Right lobe of liver (tissue), 6 donors: ENCODE measurements around the gene IL1RAPL1. TPM values are rescaled to one million over a fixed set of nuclear protein-coding genes. Genes with fewer than 3 reads are reported as not detected.

Source experiments
- ATAC-seq, 4 donors: fragments of 200-7000 bp; cut with Tn5 transposase; one replicate each; pipeline ENCODE4 v1.9.1; 2020; ENCODE audit warnings: mild to moderate bottlenecking in 4 of 4, moderate library complexity in 4 of 4
- DNase-seq, 3 donors: peaks; one replicate each; pipeline ENCODE4 v3.0.0-alpha.2; 2020
- H3K27ac ChIP-seq, 3 donors: fragments of 200-600 bp; one replicate each; pipeline ENCODE4 v1.8.0; 2022
- H3K27me3 ChIP-seq, 2 donors: fragments of 200-600 bp; one replicate each; pipeline ENCODE4 v1.8.0; 2022
- H3K36me3 ChIP-seq, 4 donors: fragments of 200-600 bp; sonication (generic) in 1 of 4; one replicate each; pipeline versions ENCODE4 v1.5.1 to v1.8.0; 2017 to 2022; ENCODE audit warnings: control low read depth in 1 of 4
- H3K4me1 ChIP-seq, 4 donors: fragments of 200-600 bp; sonication (generic) in 1 of 4; one replicate each; pipeline versions ENCODE4 v1.5.1 to v1.8.0; 2017 to 2022; ENCODE audit warnings: control low read depth in 1 of 4
- H3K4me3 ChIP-seq, 3 donors: fragments of 200-600 bp; one replicate each; pipeline ENCODE4 v1.8.0; 2022
- H3K9me3 ChIP-seq, 4 donors: fragments of 200-600 bp; sonication (generic) in 1 of 4; one replicate each; pipeline versions ENCODE4 v1.5.1 to v1.8.0; 2017 to 2022; ENCODE audit warnings: control low read depth in 1 of 4
- POLR2A ChIP-seq: fragments of 450-650 bp; IDR thresholded peaks from one replicate; pipeline ENCODE4 v1.6.1; 2017; ENCODE audit warnings: antibody characterized with exemption, mild to moderate bottlenecking
- WGBS: methylation state at CpG from one replicate; pipeline ENCODE4 v1.1.6; 2018; ENCODE audit warnings: low coverage, low lambda C conversion rate; ENCODE audit not compliant: insufficient coverage; ENCODE audit errors: missing lambda C conversion rate; 5-methylcytosine and 5-hydroxymethylcytosine counted together
- intact Hi-C, 2 donors: fragments of 100-400 bp; cut with DNase I; formaldehyde crosslinking; loops; one replicate each; pipeline versions ENCODE4 v1.11.2 to v1.14.1; 2022
- total RNA-seq, 6 experiments: library from RNA; depleted of rRNA in 2 of 6; stranded (reverse); fragments of >200 nt in 2 of 6; fragmentation: NEBNext Ultra II Directional in 3 of 6; extraction: Animal tissue kit (Norgen Biotek cat#: 25700) in 3 of 6; gene quantifications; one replicate each; pipeline versions ENCODE4 v1.1.0 to v1.2.4, GENCODE V29; 2016 to 2023
- TF ChIP-seq, protein P1 (sequence below), 4 donors: fragments of 200-600 bp in 3 of 4; fragments of 450-650 bp in 1 of 4; IDR thresholded peaks; one replicate each; pipeline versions ENCODE4 v1.5.1 to v1.8.0; 2016 to 2022; ENCODE audit warnings: antibody characterized with exemption in 4 of 4, mild to moderate bottlenecking in 2 of 4
- donor health status: DM: no; HTN: yes; CAD: no.
- donor health status: DM: no; HTN: no; CAD: no.
- donor health status: DM: no; HTN: no; CAD: no.
- donor health status: DM: no; HTN: yes; CAD: no.
- donor health status: DM: no; HTN: yes; CAD: no.

The IL1RAPL1 gene
- total RNA-seq, 6 experiments from 2014 or later: not detected

DNA sequence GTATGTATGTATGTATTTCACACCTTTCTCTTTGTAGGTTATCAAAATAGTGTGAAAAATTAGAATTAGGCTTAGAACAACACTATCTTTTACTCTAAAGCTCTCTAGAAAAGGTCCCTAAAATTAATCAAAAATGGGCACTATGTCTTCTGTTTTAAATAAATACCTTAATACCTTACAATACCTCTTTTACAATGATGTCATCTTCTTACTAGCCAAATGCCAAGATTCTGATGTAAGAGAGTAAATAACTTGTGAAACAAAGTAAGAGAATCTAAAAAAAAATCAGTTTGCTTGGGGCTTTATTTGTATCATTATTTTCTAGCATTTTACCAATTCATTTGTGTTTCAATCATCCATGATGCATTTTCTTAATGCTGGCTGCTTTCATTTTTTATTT is 1225.9 kb downstream of the IL1RAPL1 start:
- Histone ChIP-seq H3K9me3 (no peaks in the 10 kb centered on the region), H3K27me3 (peaks cover 0 to 4% of the 10 kb centered on the region in 2 donors), H3K36me3 (no peaks in the 10 kb centered on the region), H3K4me1 (no peaks in the 10 kb centered on the region), H3K4me3 (no peak overlapping the region), H3K27ac (no peak overlapping the region)
- no peak for ATAC-seq
- intact Hi-C loops: no loop called here
- no peak for DNase-seq
- TF ChIP-seq POLR2A: no peak
- TF ChIP-seq, protein P1, sequence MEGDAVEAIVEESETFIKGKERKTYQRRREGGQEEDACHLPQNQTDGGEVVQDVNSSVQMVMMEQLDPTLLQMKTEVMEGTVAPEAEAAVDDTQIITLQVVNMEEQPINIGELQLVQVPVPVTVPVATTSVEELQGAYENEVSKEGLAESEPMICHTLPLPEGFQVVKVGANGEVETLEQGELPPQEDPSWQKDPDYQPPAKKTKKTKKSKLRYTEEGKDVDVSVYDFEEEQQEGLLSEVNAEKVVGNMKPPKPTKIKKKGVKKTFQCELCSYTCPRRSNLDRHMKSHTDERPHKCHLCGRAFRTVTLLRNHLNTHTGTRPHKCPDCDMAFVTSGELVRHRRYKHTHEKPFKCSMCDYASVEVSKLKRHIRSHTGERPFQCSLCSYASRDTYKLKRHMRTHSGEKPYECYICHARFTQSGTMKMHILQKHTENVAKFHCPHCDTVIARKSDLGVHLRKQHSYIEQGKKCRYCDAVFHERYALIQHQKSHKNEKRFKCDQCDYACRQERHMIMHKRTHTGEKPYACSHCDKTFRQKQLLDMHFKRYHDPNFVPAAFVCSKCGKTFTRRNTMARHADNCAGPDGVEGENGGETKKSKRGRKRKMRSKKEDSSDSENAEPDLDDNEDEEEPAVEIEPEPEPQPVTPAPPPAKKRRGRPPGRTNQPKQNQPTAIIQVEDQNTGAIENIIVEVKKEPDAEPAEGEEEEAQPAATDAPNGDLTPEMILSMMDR (IDR thresholded peaks at IDR 0.05): no peak

DNA sequence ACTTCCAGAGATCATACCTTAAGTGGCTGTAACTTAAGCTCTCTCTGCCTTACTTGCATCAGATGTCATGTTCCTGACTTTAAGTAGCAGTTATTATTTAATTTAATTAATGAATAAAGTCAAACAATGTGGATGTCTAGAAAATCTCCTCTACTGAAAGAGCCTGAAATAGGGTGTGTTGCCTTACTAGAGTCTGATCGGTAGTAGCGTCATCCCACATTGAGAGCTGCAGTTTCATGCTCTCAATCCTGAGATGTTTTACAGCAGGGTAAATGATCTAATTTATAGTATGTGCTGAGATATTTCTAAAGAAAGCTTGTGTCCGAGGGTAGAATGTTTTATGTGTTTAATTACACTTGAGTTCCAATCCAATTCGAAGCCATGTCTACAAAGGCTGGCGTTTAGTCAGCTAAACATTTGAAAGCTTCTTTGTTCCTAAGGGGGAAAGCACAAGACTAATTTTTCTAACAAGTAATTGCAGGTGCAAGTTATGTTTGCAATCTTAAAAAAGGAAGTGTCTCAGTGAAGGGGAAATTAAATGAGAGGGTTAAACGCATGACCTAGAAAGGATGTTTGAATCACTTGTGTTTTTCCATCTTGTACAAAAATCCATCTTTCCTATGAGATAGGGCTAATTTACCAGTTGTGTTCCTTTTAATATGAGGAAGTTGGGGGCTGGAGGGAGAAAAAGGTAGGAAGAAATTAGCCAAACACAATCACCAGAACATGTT is 1237.1 kb downstream of the IL1RAPL1 start:
- TF ChIP-seq, protein P1 (IDR thresholded peaks at IDR 0.05): no peak
- no peak for TF ChIP-seq POLR2A
- H3K36me3 ChIP-seq: no peaks in the 10 kb centered on the region
- H3K4me3 ChIP-seq: no peak overlapping the region
- H3K4me1 ChIP-seq: no peaks in the 10 kb centered on the region
- ATAC-seq (no peak), DNase-seq (no peak)
- H3K27me3 ChIP-seq: peaks cover 0 to 4% of the 10 kb centered on the region in 2 donors
- H3K27ac ChIP-seq: no peak overlapping the region
- 51% methylated on average over 6 of the region's 6 CpGs for WGBS
- intact Hi-C loops: no loop called here
- no peaks in the 10 kb centered on the region for H3K9me3 ChIP-seq

DNA sequence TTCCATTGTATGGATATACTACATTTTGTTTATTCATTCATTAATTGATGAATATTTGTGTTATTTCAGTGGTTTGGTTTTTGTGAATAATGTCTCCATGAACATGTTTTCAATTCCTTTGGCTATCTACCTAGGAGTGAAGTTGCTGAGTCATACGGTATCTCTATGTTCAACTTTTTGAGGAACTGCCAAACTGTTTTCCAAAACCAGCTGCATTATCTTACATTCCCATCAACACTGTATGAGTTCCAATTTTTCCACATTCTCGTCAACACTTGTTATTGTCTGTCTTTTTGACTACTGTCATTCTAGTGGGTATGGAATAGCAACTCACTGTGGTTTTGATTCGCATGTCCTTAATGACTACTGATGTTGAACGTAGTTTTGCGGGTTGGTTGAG is 1239.5 kb downstream of the IL1RAPL1 start:
- no peak overlapping the region for H3K4me3 ChIP-seq
- DNase-seq (no peak), ATAC-seq (no peak)
- H3K27ac ChIP-seq: no peak overlapping the region
- intact Hi-C loops: no loop called here
- H3K9me3 ChIP-seq: no peaks in the 10 kb centered on the region
- no peaks in the 10 kb centered on the region for H3K4me1 ChIP-seq
- no peaks in the 10 kb centered on the region for H3K36me3 ChIP-seq
- WGBS: 80% methylated on average over 5 of the region's 5 CpGs
- H3K27me3 ChIP-seq: peaks cover 0 to 4% of the 10 kb centered on the region in 2 donors
- TF ChIP-seq, protein P1 (IDR thresholded peaks at IDR 0.05): no peak
- no peak for TF ChIP-seq POLR2A

DNA sequence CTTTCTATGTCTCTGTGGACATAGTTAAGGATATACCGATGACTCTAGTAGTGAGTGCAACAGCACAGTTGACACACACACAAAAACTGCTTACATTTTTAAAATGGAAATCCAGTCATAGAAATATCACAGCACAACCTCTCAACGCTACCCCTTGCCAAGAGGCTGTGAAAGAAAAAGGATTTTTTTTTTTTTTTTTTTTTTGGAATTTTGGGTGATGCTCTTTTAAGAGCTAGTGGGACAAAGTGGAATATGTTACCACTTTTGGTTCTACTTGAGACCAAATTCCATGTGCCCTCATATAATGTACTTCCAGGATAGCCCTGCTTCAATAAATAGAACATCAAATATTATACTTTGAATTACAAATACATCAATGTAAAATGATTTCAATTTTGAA is 1247.1 kb downstream of the IL1RAPL1 start:
- ATAC-seq: no peak
- DNase-seq: no peak
- H3K9me3 ChIP-seq: no peaks in the 10 kb centered on the region
- no peaks in the 10 kb centered on the region for H3K36me3 ChIP-seq
- TF ChIP-seq, protein P1 (IDR thresholded peaks at IDR 0.05): no peak
- no peak for TF ChIP-seq POLR2A
- H3K4me3 ChIP-seq: no peak overlapping the region
- H3K4me1 ChIP-seq: no peaks in the 10 kb centered on the region
- no peak overlapping the region for H3K27ac ChIP-seq
- no peaks in the 10 kb centered on the region for H3K27me3 ChIP-seq
- intact Hi-C loops: no loop called here
- 49% methylated on average over 2 of the region's 2 CpGs for WGBS

DNA sequence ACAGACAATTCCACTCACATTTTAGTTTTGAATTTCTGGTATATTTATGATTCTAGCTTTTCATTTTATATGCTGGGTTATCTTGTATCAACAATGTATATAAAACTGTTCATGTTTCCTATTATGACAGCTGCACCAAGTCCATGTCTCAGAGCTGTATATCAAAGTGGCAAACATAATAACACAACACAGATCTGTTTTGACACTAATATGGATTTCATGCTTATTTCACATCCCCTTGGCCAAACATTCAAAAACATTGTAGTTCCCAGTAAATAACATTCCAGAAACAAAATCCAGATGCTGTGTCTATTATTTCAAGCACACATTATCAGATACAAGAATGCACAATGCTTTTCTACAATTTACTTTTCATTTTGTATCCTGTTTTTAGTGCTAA is 1247.5 kb downstream of the IL1RAPL1 start:
- ATAC-seq (no peak), DNase-seq (no peak)
- intact Hi-C loops: no loop called here
- TF ChIP-seq, protein P1 (IDR thresholded peaks at IDR 0.05): no peak
- no peak for TF ChIP-seq POLR2A
- H3K36me3 ChIP-seq: no peaks in the 10 kb centered on the region
- no peaks in the 10 kb centered on the region for H3K27me3 ChIP-seq
- no peak overlapping the region for H3K27ac ChIP-seq
- no peaks in the 10 kb centered on the region for H3K4me1 ChIP-seq
- H3K4me3 ChIP-seq: no peak overlapping the region
- no peaks in the 10 kb centered on the region for H3K9me3 ChIP-seq
